Epidermal melanocyte (primary cell): ENCODE results near the gene FOXP2.
"Not testable (repeated sequence)": the region's sequence is repeated elsewhere in the genome, so short reads cannot be mapped to it uniquely, and the experiment has no call there.

ENCODE experiments used
- DNase-seq: peaks from one replicate; pipeline ENCODE4 v3.0.0; 2011; ENCODE audit warnings: low spot score; ENCODE audit not compliant: insufficient read length

The FOXP2 gene

DNA sequence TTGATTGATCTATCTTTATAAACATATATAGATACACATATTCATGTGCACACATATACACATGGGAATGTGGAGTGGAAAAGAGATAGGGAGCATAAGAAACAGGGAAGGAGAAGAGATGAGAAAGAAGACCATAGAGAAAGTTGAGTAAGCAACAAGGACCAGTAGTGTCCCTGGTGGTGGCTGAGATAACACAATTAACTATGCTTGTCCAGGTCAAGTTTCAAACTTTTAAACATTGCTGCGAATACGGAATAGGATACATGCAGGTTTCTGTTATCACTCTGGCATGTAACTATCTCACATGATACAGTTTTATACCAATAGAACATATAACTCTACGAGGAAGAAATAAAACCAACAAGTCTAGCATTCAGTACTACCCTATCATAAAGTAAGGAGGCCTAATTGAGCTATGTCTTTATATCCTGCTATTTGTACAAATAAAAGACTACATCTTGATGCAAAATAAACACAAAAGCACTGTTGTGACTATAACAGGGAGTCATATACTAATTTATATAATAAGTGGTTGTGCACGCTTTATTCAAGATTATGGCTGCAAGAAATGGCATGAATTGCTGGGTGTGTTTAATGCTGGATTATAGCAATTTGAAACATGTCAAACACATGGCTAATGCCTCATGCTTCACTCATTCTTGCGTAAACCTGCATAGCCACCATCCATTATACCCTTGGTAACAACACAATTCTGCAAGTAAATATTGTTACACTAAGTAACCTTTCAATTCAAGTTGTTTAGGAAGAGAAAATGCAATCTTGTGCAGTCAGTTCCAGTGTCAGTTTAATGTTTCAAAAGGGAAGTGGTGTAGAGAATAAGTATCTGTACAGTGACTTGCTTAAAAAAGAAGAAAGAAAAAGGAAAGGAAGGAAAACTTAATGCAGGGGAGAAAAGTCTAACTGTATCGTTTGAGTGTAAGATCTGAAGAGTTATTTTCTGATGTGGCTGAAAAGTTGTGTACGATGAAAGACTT, 8.2 kb downstream of the FOXP2 start:
- no peak for DNase-seq

DNA sequence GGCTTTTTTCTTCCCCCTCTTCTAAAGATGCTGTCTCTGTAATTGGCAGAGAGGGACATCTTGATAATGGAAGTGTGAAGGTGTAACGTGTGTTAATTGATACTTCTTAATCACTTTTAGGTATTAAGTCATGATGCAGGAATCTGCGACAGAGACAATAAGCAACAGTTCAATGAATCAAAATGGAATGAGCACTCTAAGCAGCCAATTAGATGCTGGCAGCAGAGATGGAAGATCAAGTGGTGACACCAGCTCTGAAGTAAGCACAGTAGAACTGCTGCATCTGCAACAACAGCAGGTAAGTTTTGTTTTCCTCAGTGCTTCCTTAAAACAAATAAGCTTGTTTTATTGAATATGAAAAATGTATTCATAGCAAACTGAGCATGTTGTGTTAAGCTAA, 11.8 kb downstream of the FOXP2 start:
- no peak for DNase-seq

DNA sequence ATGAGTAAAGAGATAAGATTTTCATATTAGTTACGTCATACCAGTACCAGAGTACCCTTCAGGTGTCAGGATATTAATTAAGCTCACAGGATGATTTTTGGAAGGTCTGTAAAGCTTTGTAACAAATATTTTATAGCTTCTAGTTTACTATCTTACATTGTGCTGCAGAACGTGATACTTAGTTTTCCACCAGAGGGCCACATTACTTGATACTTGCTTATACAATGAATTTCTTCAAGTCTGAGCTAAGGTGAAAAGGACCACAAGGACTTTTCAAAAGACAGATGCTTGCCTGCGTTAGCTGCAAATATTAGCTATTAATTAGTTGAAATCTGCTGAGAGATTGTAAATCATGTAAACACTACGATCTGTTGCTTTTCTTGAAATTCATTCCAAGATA, 12.2 kb downstream of the FOXP2 start:
- no peak for DNase-seq

DNA sequence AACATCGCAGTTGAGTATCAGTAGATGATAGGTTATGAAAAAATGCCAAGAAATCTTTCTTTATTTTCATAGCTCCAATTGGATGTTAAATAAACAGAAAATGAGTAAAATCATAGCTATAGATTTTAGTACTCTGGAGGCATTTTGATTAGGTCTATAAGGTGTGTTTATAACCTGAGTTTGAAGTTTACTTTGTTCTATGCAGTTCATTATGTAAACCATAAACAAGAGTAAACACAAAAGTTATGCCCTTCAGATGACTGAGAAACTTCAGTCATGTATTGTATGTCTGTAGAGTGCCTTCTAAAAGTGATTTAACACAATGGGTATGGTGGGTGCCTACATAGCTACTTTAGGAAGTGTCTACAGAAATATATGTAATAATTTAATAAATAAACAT, 13.6 kb downstream of the FOXP2 start:
- DNase-seq: no peak

DNA sequence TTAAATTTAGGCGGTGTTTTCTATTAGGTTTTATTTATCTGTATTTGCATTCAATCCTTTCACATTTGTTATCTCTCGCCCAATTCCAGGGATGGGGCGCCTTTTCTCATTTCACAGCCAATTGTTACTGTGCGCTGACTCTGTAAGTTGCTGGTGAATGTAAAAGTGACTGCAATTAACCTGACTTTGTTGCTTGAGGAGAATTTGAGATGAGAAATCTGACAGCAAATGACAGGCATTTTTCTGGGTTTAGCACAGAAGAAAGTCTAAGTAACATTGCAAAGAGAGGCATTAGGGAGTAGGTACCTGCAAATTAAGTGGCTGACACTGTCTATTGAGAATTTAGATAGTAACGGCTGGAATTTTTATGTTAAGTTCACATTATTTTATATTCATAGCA, 16.6 kb downstream of the FOXP2 start:
- no peak for DNase-seq

DNA sequence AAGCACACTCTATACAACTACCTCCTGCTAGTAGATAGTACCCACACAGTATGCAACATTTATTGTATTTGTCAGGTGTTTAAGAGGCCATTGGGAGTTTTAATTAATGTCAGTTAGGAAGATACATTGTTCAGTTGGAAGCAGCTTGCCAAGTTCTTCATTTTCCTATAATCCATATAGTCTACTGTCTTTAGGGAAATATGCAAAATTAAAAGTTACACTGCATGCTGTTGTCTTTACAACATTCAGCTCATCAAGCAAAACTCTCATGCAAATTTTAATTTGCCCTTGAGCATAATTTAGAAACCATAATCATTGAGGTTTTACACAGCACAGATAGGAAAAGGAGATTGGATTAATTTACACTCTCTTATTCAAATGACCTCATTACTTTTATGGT, 17.4 kb downstream of the FOXP2 start:
- DNase-seq: no peak

DNA sequence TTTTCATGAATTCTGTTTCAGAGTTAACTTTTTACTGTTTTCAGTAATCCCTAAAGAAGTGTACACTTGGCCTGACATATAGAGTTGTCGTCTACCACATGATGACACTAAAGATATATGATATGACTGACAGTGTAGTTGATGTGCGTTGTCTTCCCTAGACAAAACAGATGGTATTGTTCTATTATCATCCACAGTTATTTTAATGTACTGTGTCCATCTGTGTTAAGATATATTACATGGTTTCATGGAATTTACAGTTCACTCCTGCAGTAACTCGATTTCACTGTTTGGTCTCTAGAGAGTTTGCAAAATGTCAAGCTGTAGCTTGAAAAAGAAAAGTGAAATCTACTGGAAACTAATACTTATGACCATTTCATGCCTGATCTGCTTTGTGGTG, 18.1 kb downstream of the FOXP2 start:
- DNase-seq: no peak

DNA sequence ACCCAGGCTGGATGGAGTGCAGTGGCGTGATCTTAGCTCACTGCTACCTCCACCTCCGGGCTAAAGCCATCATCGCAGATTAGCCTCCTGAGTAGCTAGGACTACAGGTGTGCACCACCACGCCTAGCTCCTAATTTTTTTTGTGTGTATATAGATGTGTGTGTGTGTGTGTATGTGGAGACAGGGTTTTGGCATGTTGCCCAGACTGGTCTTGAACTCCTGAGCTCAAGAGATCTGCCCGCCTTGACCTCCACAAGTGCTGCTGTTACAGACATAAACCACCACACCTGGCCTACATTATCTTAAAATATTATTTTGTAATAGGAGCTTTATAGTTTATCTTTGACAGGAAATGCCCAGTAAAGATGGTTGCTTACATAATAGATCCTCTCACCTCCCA, 25.0 kb downstream of the FOXP2 start:
- DNase-seq: no peak

DNA sequence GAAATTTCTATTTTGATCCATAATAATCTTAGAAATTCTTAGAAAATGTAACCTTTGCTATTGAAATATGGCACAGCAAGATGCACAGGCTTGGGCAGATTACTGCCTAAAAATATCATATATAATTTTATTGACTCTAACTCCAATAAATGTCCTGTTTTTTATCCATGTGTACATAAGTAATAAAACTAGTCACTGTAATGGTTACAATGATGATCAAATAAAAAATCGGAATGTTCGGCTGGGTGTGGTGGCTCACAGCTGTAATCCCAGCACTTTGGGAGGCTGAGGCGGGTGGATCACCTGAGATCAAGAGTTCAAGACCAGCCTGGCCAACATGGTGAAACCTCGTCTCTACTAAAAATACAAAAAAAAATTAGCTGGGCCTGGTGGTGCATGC, 26.3 kb downstream of the FOXP2 start:
- not testable (repeated sequence) for DNase-seq

DNA sequence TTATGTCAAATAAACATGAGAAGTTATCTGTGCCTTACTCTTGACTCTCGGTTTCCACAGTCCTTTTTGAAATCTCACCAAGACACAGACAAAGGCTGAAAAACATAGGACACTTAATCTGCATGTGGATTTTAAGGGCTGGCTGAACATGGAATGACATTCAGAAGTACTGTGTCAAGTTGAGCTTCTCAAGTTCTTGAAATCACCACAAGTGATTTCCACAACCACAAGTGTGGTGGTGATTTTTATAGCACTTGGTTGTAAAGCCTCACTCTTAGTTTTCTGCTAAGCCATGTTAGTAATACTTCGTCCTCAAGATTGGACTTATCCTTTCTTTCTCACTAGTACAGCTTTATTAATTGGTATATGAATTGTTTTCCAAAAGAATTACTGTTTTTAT, 29.6 kb downstream of the FOXP2 start:
- no peak for DNase-seq

DNA sequence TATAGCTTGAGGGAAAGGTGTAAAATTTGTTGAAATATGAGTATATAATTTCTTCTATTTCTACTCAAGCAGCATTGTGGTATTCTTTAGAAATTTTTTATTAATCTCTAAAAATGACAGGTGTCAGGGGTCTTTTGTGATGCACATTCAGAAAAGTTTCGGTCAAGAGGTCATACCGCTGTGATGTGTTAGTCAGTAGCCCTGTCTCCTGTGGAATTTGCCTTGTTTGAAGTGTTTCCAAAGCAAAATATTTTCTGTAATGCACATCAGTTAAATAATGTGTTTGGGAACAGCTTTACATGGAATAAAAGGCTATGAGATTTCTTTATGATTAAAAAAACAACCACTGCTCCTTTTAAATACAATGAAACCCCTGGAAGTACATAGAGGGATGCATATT, 35.8 kb downstream of the FOXP2 start:
- no peak for DNase-seq

DNA sequence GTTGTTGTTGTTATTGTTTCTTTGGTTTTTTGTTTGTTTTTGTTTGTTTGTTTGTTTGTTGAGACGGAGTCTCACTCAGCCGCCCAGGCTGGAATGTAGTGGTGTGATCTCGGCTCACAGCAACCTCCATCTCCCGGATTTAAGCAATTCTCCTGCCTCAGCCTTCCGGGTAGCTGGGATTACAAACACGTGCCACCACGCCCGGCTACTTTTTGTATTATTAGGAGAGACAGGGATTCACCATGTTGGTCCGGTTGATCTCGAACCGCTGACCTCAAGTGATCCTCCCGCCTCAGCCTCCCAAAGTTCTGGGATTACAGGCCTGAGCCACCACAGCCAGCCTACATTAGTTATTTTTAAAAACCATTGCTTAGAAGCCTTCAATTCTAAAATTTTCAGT, 45.0 kb downstream of the FOXP2 start:
- no peak for DNase-seq

DNA sequence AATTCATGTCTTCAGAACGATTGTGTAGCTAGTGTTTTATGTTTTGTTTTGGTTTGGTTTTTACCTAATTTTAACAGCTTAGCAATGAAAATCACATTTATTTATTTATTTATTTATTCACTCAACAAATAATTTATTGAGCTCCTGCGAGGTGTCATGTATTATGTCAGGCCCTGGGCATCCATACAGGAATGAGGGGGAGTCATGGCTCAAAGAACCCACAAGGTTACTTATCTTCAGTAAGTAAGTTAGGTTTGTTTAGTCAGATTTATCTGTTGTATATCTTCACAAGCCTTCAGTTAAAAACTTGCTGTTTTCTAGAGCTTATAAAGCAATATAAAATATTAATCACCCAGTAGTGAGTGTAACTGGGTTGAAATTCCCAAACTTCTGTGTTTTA, 45.4 kb downstream of the FOXP2 start:
- DNase-seq: no peak

DNA sequence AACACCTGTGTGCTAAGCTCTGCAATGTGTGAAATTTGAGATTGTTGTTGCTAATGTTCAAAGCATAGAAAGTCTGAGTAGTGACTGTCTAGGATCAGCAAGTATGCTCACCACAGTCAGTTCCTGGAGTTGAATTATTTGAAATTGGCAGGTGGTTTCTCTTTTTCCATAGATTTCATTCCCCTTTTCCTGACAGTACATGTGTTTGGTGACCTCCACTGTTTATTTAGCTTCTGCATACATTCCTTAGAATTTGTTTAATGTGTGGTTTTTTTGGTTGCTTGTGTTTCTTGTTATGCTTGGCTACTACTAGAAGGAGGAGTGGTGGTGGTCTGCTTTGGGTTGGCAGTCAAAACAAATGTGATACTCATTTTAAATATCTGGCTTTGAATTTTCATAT, 52.3 kb downstream of the FOXP2 start:
- no peak for DNase-seq

DNA sequence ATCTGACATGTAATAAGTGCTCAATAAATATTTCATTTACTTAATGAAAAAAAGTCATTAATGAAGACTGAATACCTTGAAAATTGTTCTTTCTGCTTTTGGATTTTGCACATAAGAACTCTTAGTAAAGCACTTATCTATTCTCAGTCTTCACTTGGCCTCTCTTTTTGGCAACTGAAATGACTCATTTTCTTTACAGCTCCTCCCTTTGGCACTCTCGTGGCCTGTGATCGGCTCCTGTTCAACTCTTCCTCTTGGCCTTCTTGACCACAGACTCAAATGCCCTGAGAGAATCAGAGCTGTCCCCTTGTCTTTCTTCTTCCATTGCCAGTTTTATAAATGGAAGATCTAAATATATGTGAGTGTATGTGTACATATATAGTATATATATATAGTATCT, 54.2 kb downstream of the FOXP2 start:
- DNase-seq: no peak

DNA sequence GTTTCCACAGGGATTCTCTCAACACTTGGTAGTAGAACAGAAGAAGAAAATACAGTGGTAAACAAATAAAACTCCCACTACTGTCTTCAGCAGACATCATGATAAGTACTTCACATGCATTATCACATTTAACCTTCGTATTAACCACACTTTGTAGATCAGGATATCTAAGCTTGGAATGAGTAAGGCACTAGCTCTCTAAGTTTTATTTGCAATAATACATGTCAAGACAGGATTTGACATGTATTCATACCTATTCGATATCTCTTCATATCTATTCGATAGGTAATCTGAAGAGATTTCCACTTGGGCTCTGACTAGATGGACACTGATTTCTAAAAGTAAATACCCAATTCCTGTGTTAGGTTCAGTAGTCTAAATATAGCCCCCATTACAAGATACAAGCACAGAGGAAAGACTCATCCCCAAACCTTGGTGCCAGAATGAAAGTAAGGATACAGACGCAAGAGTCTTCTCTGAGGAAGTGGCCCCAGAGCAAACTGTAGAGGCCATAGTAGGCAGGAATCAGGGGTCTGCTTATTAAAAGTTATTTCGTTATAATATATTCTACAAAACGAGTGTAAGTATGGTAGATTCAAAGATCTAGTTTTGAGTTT, 58.4 kb downstream of the FOXP2 start:
- DNase-seq: no peak

DNA sequence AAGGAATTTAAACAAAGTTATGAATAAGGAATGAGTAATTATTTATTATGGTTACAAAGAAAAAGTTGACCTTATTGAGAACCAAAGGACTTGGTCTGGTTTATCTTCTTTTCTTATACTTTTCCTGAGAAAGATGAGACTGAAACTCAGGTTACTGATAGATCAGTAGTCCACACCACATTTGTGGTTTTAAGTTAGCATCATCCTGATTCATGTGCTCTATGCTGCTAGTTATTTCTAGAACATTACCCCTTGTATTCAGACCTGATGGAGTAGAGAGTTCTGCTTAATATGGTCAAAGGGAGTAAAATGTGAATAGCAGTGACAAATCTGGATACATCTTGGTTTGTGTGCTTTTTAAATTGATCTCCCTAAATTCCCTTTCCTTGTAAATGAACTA, 63.8 kb downstream of the FOXP2 start:
- DNase-seq: no peak

DNA sequence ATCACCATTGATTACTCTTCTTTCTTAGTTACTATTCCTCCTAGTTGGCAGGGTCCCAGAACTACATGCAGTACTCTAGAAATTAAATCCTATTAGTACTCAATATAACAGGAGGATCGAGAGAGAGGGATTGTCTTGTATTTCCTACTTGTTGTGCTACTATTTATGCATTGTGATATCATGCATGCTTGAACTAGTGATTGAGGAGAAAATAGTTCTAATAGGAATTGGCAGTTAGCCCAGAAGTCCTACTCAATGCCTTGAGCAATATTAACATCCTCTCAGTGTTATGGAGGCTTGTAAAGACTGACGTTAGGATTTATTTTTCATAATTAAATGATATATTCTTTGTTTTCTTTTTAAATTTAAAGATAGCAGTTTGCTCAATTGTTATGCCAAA, 67.4 kb downstream of the FOXP2 start:
- no peak for DNase-seq

DNA sequence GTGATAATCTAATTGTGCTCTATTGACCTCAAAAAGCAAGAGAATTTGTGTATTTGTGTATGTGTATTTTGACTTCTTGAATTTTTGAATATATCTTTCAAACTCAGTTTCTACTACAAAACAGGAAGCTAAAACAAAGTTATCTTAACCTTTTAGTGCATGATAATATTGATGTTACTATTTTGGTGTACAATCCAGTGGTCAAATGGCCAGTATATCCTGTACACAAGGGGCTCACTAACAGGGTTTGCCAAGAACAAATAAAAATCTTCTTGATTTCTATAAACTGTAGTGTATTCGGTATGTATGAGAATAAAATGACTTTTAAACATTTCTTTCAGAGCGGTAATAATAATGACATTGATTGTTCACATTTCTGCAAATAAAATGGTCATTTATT, 69.6 kb downstream of the FOXP2 start:
- no peak for DNase-seq

DNA sequence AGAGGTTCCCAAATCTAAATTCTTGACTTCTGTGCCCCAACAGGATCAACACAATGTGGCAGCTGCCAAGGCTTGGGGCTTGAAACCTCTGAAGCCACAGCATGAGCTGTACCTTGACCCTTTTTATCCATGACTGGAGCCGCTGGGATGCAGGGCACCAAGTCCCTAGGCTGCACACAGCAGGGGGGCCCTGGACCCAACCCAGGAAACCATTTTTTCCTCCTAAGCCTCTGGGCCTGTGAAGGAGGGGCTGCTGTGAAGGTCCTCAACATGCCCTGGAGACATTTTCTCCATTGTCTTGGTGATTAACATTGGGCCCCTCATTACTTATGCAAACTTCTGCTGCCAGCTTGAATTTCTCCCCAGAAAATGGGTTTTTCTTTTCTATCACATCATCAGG, 72.6 kb downstream of the FOXP2 start:
- no peak for DNase-seq

DNA sequence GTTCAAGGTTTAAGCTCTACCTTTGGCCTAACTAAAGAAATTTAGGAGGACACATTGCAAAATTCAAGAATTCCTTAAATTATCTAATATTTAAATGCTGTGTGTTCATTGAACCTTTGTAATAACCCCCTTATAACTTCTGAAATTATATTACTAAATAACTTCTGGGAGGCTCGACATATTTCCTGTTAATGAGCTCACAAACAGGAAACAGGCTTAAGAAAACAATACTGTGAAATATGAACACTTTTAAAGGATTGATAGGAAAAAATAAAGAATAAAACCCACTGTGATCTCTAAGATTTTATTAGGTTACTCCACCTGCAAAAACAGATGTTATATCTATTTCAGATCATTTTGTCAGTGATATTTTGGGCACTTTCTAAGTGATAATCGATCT, 74.1 kb downstream of the FOXP2 start:
- DNase-seq: no peak

DNA sequence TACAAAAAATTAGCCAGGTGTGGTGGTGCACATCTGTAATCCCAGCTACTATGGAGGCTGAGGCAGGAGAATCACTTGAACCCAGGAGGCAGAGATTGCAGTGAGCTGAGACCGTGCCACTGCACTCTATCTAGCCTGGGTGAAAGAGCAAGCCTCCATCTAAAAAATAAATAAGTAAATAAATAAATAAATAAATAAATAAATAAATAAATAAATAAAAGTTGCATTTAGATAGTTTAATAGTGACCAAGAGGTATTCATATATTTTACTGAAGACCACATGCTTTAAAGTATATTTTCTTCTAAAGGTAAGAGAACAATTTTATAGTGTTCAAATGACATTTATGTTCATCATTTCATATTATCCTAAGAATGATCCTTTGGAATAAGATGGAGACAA, 82.9 kb downstream of the FOXP2 start:
- not testable (repeated sequence) for DNase-seq
